ENCODE data around the gene BABAM2.
"Not testable (repeated sequence)": the region's sequence is repeated elsewhere in the genome, so short reads cannot be mapped to it uniquely, and the experiment has no call there.

GRCh38 chr2:28259226-28259625 lies 368.7 kb downstream of the BABAM2 start:
- TF ChIP-seq, protein P1, sequence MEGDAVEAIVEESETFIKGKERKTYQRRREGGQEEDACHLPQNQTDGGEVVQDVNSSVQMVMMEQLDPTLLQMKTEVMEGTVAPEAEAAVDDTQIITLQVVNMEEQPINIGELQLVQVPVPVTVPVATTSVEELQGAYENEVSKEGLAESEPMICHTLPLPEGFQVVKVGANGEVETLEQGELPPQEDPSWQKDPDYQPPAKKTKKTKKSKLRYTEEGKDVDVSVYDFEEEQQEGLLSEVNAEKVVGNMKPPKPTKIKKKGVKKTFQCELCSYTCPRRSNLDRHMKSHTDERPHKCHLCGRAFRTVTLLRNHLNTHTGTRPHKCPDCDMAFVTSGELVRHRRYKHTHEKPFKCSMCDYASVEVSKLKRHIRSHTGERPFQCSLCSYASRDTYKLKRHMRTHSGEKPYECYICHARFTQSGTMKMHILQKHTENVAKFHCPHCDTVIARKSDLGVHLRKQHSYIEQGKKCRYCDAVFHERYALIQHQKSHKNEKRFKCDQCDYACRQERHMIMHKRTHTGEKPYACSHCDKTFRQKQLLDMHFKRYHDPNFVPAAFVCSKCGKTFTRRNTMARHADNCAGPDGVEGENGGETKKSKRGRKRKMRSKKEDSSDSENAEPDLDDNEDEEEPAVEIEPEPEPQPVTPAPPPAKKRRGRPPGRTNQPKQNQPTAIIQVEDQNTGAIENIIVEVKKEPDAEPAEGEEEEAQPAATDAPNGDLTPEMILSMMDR (IDR thresholded peaks at IDR 0.05), result not testable (repeated sequence)
- TF ChIP-seq POLR2A (IDR thresholded peaks at IDR 0.05), result not testable (repeated sequence)

Data from right lobe of liver (tissue), 4 donors.